NCI-H2029 treated with DMSO at 0.1 percent for 48 hours (cell line): ENCODE measurements around the gene GRIP1.

Source experiments
- DNase-seq: peaks from one replicate; lab custom pipeline; 2025; lab: John Stamatoyannopoulos, UW

The GRIP1 gene, protein sequence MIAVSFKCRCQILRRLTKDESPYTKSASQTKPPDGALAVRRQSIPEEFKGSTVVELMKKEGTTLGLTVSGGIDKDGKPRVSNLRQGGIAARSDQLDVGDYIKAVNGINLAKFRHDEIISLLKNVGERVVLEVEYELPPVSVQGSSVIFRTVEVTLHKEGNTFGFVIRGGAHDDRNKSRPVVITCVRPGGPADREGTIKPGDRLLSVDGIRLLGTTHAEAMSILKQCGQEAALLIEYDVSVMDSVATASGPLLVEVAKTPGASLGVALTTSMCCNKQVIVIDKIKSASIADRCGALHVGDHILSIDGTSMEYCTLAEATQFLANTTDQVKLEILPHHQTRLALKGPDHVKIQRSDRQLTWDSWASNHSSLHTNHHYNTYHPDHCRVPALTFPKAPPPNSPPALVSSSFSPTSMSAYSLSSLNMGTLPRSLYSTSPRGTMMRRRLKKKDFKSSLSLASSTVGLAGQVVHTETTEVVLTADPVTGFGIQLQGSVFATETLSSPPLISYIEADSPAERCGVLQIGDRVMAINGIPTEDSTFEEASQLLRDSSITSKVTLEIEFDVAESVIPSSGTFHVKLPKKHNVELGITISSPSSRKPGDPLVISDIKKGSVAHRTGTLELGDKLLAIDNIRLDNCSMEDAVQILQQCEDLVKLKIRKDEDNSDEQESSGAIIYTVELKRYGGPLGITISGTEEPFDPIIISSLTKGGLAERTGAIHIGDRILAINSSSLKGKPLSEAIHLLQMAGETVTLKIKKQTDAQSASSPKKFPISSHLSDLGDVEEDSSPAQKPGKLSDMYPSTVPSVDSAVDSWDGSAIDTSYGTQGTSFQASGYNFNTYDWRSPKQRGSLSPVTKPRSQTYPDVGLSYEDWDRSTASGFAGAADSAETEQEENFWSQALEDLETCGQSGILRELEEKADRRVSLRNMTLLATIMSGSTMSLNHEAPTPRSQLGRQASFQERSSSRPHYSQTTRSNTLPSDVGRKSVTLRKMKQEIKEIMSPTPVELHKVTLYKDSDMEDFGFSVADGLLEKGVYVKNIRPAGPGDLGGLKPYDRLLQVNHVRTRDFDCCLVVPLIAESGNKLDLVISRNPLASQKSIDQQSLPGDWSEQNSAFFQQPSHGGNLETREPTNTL

DNA sequence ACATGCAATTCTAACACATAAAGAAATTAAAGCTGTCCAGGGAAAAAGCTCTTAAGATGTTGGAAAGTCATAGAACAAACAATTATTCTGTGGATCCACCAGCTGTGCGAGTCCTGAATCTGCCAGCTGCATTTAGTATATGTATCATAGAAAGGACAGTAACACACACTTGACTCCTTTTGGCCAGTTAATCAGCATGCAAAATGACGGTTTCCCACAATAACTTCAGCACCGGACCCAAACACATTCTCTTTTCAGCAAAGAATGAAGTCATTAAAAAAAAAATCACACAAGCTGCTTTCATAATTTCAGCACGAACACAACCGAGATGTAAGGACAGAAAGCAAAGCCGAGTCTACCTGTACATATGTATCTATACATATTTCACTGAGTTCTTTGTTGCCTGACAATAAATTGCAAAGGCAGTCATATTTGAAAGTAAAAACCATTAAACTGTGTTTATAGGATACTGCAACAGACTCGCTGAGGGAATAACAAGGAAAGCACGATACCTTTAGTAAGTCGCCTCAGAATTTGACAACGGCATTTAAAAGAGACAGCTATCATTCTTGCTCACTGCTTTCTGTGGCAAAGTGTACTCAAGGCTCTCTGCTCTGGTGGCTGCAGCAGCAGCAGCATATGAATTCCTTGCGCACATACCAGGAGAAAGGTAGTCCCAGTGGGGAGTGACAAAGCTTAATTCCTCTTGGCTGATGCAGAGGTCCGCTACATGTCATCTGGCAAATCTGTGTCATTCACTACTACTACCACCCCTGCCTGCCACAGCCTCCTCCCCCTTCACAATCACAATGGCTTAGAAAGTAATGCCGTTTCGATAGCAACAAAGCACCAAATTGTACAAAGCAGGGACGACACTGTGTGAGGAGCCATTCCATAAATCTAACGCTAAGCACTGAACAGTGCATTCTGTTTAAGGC, at the start of gene GRIP1:
Gene GRIP1, minus strand, starts transcription at position 739 of the 938 bp plus-strand sequence. Its CDS starts 172 bp downstream, at position 567.
- DNase-seq = peak; percentile 30

- DNase-seq = no peak
These were observed 47.7 kb upstream of the GRIP1 start for GRCh38 chr12:66726556-66726955.

DNA sequence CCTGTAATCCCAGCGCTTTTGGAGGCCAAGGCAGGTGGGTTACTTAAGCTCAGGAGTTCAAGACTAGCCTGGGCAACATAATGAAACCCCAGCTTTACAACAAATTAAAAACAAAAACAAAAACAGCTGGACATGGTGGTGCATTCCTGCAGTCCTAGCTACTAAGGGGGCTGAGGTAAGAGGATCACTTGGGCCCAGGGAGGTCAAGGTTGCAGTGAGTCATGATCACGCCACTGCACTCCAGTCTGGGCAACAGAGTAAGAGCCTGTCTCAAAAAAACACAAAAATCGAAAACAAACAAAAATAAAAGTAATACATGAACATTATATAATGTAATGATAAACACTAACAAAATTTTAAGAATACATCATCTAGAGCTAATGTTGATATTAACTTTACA, 46.2 kb upstream of the GRIP1 start:
- DNase-seq = no peak

- no peak for DNase-seq
These were observed 45.7 kb upstream of the GRIP1 start for GRCh38 chr12:66724616-66725015.

GRCh38 chr12:66724026-66724425, 45.1 kb upstream of the GRIP1 start:
- DNase-seq = no peak

GRCh38 chr12:66719862-66720261, 41.0 kb upstream of the GRIP1 start:
- no peak for DNase-seq

DNA sequence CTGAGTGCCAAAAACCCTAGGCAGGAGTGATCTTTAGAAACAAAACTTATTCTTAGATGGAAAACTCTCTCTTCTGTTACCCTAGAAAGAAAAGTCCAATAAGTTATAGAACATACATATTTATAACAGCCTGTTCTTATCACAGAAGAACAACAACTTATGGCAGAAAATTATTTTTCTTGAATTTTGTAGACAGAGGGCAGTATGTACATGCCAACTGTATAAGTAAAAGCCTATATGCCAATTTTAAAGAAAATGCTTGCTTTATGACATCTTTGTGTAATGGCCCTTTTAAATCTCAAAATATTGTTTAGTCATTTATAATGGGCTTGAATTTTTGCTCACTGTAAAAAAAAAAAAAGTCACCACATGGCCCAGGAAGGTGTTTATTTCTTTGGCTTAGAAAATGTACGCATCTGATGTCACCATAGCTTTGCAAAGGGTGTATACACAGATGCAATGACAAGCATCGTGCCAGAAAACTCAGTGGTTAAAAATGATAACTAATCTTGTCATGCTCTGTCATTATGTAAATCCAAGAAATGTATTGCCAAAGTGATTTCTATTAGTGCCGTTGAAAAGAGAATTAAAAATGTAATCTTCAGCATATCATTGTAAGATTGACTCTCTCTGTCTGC, 38.3 kb upstream of the GRIP1 start:
- no peak for DNase-seq

- DNase-seq = no peak
These were observed 37.6 kb upstream of the GRIP1 start for GRCh38 chr12:66716522-66716921.

- DNase-seq = no peak
These were observed 35.8 kb upstream of the GRIP1 start for GRCh38 chr12:66714709-66715108.

DNA sequence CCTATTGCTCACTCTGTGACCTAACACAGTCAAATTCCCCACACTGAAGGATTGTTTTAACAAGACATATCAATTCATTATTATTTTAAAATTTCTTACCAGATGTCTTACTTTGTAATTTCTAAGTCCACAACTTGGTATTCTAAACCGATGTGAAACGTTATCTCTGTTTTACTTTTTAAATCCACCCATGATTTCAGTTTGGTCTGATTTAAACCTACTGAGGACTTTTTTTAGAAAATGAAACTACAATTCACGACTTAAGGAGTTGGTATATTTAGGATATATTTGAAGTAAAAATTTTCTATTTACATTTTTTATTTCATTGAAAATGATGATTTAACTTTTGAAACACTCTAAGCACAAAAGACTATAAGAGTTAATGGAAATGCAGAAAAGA, 35.1 kb upstream of the GRIP1 start:
- DNase-seq = no peak

GRCh38 chr12:66709893-66710292, 31.0 kb upstream of the GRIP1 start:
- DNase-seq = no peak

DNA sequence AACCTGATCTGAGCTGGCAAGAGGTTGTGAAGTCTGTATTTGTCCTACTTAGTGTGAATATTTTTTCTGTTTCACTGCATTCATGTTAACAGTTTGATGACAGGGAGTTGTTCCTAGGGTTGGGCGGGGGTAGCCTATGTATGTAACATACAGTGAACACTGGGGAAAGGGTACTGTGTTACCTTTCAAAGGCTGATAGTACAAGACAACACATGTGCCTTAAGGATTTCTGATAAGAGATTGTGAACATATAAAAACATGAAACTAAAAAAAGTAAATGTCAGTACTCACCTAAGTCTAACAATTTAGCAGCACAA, 30.5 kb upstream of the GRIP1 start:
- DNase-seq = no peak

DNA sequence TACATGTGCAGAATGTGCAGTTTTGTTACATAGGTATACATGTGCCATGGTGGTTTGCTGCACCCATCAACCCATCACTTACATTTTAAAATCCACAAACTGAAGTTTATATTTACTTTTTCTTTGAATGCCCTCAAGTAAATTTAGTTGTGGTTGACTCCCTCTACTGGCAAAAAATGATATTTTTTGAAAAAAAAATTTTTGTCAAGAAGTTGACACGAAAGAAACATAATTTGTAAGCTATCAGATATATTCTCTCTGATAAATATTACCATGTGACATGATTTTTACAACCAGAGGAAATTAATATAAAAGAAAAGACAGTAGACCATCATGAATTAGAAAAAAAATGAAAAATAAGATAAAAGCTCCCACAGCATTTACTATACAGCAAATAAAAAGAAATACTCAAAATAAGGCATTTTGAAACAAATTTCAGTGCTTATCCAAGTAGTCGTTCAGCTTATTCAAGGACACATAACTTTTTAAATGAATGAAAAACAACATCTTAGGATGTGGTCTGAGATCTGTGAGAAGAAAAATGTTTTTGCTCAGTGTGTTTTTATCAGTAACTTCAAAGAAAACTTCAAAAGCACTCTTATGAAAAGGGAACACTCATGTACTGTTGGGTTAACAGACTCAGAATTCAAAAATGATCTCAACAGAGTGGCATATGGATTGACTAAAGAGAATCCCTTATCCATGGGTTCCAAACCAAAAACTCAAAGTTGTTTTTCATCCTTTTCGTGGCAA, 30.0 kb upstream of the GRIP1 start:
- DNase-seq = no peak

GRCh38 chr12:66707002-66707697, 28.3 kb upstream of the GRIP1 start:
- DNase-seq = no peak

DNA sequence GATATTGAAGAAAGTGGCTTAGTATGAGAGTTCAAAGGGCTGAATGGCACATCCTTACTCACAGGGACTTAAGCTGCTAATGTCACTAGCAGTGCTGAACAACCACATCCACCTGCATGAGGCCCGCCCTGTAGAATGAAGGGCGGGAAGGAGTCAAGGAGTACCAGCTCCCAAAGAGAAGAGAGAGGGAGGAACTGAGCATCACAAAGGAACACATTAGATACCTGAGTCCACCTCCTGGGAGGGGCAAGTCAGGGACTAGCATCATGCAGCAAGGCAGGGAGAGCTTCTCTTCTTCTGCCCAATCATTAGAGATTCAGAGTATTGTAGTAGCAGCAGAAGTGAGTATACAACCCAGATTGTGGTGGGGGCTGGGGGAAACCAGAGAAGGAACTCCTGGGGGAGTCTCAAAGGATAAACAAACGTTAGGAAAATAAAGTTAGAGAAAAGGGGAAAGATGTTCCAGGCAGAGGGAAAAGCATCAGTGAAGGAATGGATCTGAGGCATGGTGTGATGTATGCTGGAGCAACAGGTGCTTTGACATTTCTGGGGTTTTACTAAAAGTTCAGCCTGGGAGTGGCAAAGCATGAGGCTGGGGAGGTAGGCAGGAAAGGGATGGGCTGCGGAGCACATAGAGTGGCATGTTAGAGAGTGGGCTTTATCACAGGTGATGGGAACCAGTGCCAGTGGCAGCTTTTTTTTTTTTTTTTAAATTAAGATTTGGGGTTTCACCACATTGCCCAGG, 21.0 kb upstream of the GRIP1 start:
- no peak for DNase-seq

DNA sequence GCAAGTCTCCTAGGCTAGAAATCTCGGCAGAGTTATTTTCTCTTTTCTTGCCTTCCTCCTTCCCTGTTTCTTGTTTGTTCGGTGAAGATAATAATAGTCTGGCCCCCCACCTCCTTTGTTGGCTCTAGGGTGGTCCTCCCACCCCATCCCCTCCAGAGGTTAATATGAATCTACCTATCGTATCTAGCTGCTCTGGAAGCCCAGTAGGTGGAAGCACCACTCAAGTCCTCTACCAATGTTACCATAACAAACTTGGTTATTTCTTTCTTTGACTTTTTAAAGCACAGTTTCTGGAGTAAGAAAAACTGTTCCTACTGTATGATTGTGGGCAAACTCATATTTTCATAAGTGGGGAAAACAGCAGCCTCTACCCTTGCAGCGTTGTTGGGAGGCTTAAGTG, 19.7 kb upstream of the GRIP1 start:
- DNase-seq = no peak

GRCh38 chr12:66697404-66697803, 18.5 kb upstream of the GRIP1 start:
- no peak for DNase-seq

- peak; percentile 83 for DNase-seq
These were observed 16.1 kb upstream of the GRIP1 start for GRCh38 chr12:66694666-66695613.
